Activated naive CD4-positive, alpha-beta T cell treated with anti-CD3 and anti-CD28 coated beads, Interleukin-2, amount 50 U/mL, for 24 hours (primary cell): Measurements from ENCODE around the gene DERA.
"Not testable (repeated sequence)": the region's sequence is repeated elsewhere in the genome, so short reads cannot be mapped to it uniquely, and the experiment has no call there.

Experiments
- H3K27ac Mint-ChIP-seq: one replicate; pipeline ENCODE4 v1.8.0; 2021; ENCODE audit warnings: mild to moderate bottlenecking, mixed read lengths
- H3K27me3 Mint-ChIP-seq: one replicate; pipeline ENCODE4 v1.8.0; 2021; ENCODE audit warnings: mixed read lengths
- H3K36me3 Mint-ChIP-seq: one replicate; pipeline ENCODE4 v1.8.0; 2021; ENCODE audit warnings: mixed read lengths
- H3K4me1 Mint-ChIP-seq: one replicate; pipeline ENCODE4 v1.8.0; 2021; ENCODE audit warnings: mixed read lengths
- H3K4me3 Mint-ChIP-seq: one replicate; pipeline ENCODE4 v1.8.0; 2021; ENCODE audit warnings: mild to moderate bottlenecking, mixed read lengths
- H3K9me3 Mint-ChIP-seq: one replicate; pipeline ENCODE4 v1.8.0; 2021; ENCODE audit warnings: mixed read lengths

Gene DERA

GRCh38 chr12:15887043-15887817 lies 23.9 kb upstream of the DERA start:
- H3K4me1 Mint-ChIP-seq, result peaks cover 75% of the 10 kb centered on the region

GRCh38 chr12:15892645-15893259 lies 18.4 kb upstream of the DERA start:
- Mint-ChIP-seq H3K4me1 (peaks cover 36% of the 10 kb centered on the region), H3K27me3 (no peaks in the 10 kb centered on the region), H3K36me3 (peaks cover 7% of the 10 kb centered on the region), H3K27ac (no peak overlapping the region), H3K9me3 (no peaks in the 10 kb centered on the region), H3K4me3 (no peak overlapping the region)

More at GRCh38 chr12:15887043-15887817, 23.9 kb upstream of the DERA start:
- H3K9me3 Mint-ChIP-seq, result no peaks in the 10 kb centered on the region
- no peak overlapping the region for H3K4me3 Mint-ChIP-seq
- H3K36me3 Mint-ChIP-seq, result peaks cover 30% of the 10 kb centered on the region
- no peak overlapping the region for H3K27ac Mint-ChIP-seq
- H3K27me3 Mint-ChIP-seq, result no peaks in the 10 kb centered on the region

- H3K9me3 Mint-ChIP-seq, result no peaks in the 10 kb centered on the region
- H3K4me3 Mint-ChIP-seq, result no peak overlapping the region
- no peaks in the 10 kb centered on the region for H3K27me3 Mint-ChIP-seq
- peaks cover 35% of the 10 kb centered on the region for H3K4me1 Mint-ChIP-seq
- H3K27ac Mint-ChIP-seq, result no peak overlapping the region
- H3K36me3 Mint-ChIP-seq, result peaks cover 7% of the 10 kb centered on the region
Measured at GRCh38 chr12:15893260-15893659, 17.9 kb upstream of the DERA start.

GRCh38 chr12:15896867-15897266 lies 14.3 kb upstream of the DERA start:
- H3K9me3 Mint-ChIP-seq, result no peaks in the 10 kb centered on the region
- peaks cover 12% of the 10 kb centered on the region for H3K36me3 Mint-ChIP-seq
- peak overlapping the region; percentile 47 for H3K27ac Mint-ChIP-seq
- H3K27me3 Mint-ChIP-seq, result no peaks in the 10 kb centered on the region
- H3K4me3 Mint-ChIP-seq, result no peak overlapping the region
- H3K4me1 Mint-ChIP-seq, result peaks cover 16% of the 10 kb centered on the region

- H3K9me3 Mint-ChIP-seq, result no peaks in the 10 kb centered on the region
Measured at GRCh38 chr12:15897433-15897832, 13.7 kb upstream of the DERA start.

GRCh38 chr12:15899282-15899870 lies 11.8 kb upstream of the DERA start:
- H3K4me3 Mint-ChIP-seq, result no peak overlapping the region
- no peaks in the 10 kb centered on the region for H3K9me3 Mint-ChIP-seq
- peak overlapping the region; percentile 11 for H3K27ac Mint-ChIP-seq
- H3K36me3 Mint-ChIP-seq, result peaks cover 16% of the 10 kb centered on the region
- H3K4me1 Mint-ChIP-seq, result peaks cover 16% of the 10 kb centered on the region
- no peaks in the 10 kb centered on the region for H3K27me3 Mint-ChIP-seq

More at GRCh38 chr12:15897433-15897832, 13.7 kb upstream of the DERA start:
- peaks cover 16% of the 10 kb centered on the region for H3K36me3 Mint-ChIP-seq
- H3K4me3 Mint-ChIP-seq, result no peak overlapping the region
- H3K27ac Mint-ChIP-seq, result no peak overlapping the region
- no peaks in the 10 kb centered on the region for H3K27me3 Mint-ChIP-seq
- peaks cover 16% of the 10 kb centered on the region for H3K4me1 Mint-ChIP-seq

GRCh38 chr12:15904378-15904920 lies 6.7 kb upstream of the DERA start:
- no peak overlapping the region for H3K4me3 Mint-ChIP-seq
- no peaks in the 10 kb centered on the region for H3K27me3 Mint-ChIP-seq
- peaks cover 1% of the 10 kb centered on the region for H3K4me1 Mint-ChIP-seq
- H3K27ac Mint-ChIP-seq, result no peak overlapping the region
- no peaks in the 10 kb centered on the region for H3K9me3 Mint-ChIP-seq
- H3K36me3 Mint-ChIP-seq, result peaks cover 12% of the 10 kb centered on the region

GRCh38 chr12:15910468-15910863 lies 666 bp upstream of the DERA start:
- H3K4me1 Mint-ChIP-seq, result peaks cover 18% of the 10 kb centered on the region
- peak overlapping the region; percentile 57 for H3K27ac Mint-ChIP-seq
- no peaks in the 10 kb centered on the region for H3K9me3 Mint-ChIP-seq
- peak overlapping the region; percentile 85 for H3K4me3 Mint-ChIP-seq
- no peaks in the 10 kb centered on the region for H3K36me3 Mint-ChIP-seq
- H3K27me3 Mint-ChIP-seq, result no peaks in the 10 kb centered on the region

GRCh38 chr12:15911931-15912330 lies 799 bp downstream of the DERA start:
- H3K36me3 Mint-ChIP-seq, H3K27me3 Mint-ChIP-seq, H3K9me3 Mint-ChIP-seq: not testable (repeated sequence)
- H3K4me3 Mint-ChIP-seq, result peak overlapping the region; percentile 94
- H3K4me1 Mint-ChIP-seq, result peaks cover 18% of the 10 kb centered on the region
- H3K27ac Mint-ChIP-seq, result peak overlapping the region; percentile 83

- H3K27ac Mint-ChIP-seq, H3K9me3 Mint-ChIP-seq, H3K36me3 Mint-ChIP-seq, H3K4me3 Mint-ChIP-seq, H3K27me3 Mint-ChIP-seq: not testable (repeated sequence)
- peaks cover 25% of the 10 kb centered on the region for H3K4me1 Mint-ChIP-seq
Measured at GRCh38 chr12:15914131-15914530, 3.0 kb downstream of the DERA start.

- peaks cover 3% of the 10 kb centered on the region for H3K9me3 Mint-ChIP-seq
- H3K36me3 Mint-ChIP-seq, result peaks cover 2% of the 10 kb centered on the region
- peaks cover 12% of the 10 kb centered on the region for H3K4me1 Mint-ChIP-seq
- no peaks in the 10 kb centered on the region for H3K27me3 Mint-ChIP-seq
- no peak overlapping the region for H3K4me3 Mint-ChIP-seq
- H3K27ac Mint-ChIP-seq, result no peak overlapping the region
Measured at GRCh38 chr12:15918066-15918465, 6.9 kb downstream of the DERA start.

- no peak overlapping the region for H3K4me3 Mint-ChIP-seq
- H3K4me1 Mint-ChIP-seq, result peaks cover 15% of the 10 kb centered on the region
- no peaks in the 10 kb centered on the region for H3K27me3 Mint-ChIP-seq
- H3K36me3 Mint-ChIP-seq, result peaks cover 4% of the 10 kb centered on the region
- no peak overlapping the region for H3K27ac Mint-ChIP-seq
- peaks cover 3% of the 10 kb centered on the region for H3K9me3 Mint-ChIP-seq
Measured at GRCh38 chr12:15919418-15919817, 8.3 kb downstream of the DERA start.

GRCh38 chr12:15924956-15925355 lies 13.8 kb downstream of the DERA start:
- Mint-ChIP-seq H3K4me3 (no peak overlapping the region), H3K9me3 (peaks cover 3% of the 10 kb centered on the region), H3K36me3 (peaks cover 11% of the 10 kb centered on the region), H3K27ac (no peak overlapping the region), H3K27me3 (no peaks in the 10 kb centered on the region), H3K4me1 (peaks cover 10% of the 10 kb centered on the region)

GRCh38 chr12:15928346-15928745 lies 17.2 kb downstream of the DERA start:
- H3K36me3 Mint-ChIP-seq, result peaks cover 16% of the 10 kb centered on the region
- no peak overlapping the region for H3K4me3 Mint-ChIP-seq
- no peaks in the 10 kb centered on the region for H3K27me3 Mint-ChIP-seq
- H3K9me3 Mint-ChIP-seq, result peaks cover 5% of the 10 kb centered on the region
- no peak overlapping the region for H3K27ac Mint-ChIP-seq
- H3K4me1 Mint-ChIP-seq, result peaks cover 10% of the 10 kb centered on the region

GRCh38 chr12:15928870-15929571 lies 17.9 kb downstream of the DERA start:
- Mint-ChIP-seq H3K27me3 (no peaks in the 10 kb centered on the region), H3K4me1 (peaks cover 7% of the 10 kb centered on the region), H3K4me3 (no peak overlapping the region), H3K36me3 (peaks cover 14% of the 10 kb centered on the region), H3K9me3 (peaks cover 5% of the 10 kb centered on the region), H3K27ac (no peak overlapping the region)
